Stimulated activated CD4-positive, alpha-beta T cell treated with anti-CD3 and anti-CD28 coated beads, Interleukin-4, amount 100 ng/mL, for 48 hours (primary cell): ENCODE measurements around the gene HOXC4.
"Not testable (repeated sequence)": the region's sequence is repeated elsewhere in the genome, so short reads cannot be mapped to it uniquely, and the experiment has no call there.

Experiments
- DNase-seq, 2 donors: peaks; one replicate each; pipeline ENCODE4 v3.0.0-alpha.2; 2020; ENCODE audit warnings: low read depth in 2 of 2

HOXC4 gene

DNA sequence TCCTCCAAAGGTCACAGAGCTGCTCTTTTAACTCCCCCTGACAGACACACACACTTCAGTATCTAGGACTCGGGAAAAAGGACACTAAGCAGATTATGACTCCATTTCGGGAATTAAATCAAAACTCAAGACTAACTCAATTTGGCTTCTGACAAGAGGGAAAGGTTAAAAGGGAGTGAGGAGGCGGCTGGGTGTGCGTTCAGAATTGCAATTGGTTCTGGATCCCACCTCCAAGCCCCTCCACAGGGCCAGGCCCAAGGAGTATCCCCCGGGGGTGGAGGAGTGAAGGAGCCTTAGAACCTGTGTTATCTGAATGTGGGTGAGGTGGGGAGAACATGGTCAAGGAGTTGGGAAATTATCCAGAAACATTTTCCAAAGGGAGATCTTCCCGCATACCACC lies 35.8 kb downstream of the HOXC4 start:
- not testable (repeated sequence) for DNase-seq

DNA sequence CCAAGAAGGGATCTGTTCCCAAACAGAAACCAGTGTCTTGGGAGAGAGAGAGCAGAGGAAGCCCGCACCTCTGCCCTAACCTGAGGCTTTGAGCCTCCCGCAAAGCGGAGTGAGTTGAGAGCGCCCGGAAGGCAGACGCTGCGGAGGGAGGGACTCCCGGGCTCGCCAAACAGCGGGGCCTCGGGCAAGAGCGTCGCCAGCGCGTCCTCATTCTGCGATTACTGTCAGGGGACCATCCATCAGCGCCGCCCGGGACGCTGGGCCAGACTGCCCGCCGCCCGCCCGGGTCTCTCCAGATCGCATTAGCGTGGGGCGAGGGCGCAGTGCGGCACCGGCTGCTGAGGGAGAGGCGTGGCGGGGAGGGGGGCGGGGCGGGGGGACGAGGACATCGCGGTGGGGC lies 36.7 kb downstream of the HOXC4 start:
- not testable (repeated sequence) for DNase-seq

- not testable (repeated sequence) for DNase-seq
Measured at GRCh38 chr12:54092943-54093342, 39.3 kb downstream of the HOXC4 start.

DNA sequence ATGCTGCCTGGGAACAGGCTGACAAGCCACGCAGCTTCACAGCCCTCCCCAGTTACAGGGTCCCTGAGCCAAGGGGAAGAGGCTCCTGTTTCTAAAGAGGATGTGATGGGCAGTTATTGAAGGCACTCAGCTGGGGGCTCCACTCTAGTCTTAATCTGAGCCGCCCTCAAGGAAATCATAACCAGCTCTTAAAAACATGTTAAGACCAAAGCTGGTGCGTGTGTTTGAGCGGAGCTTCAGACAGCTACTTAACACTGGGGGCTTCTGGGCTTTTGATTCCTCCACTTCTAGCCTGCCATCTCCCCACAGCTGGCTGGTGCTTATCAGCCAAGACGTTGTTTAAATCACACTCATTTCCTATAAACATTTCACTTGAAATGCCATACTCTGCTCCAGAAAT lies 42.3 kb downstream of the HOXC4 start:
- DNase-seq, result not testable (repeated sequence)

DNA sequence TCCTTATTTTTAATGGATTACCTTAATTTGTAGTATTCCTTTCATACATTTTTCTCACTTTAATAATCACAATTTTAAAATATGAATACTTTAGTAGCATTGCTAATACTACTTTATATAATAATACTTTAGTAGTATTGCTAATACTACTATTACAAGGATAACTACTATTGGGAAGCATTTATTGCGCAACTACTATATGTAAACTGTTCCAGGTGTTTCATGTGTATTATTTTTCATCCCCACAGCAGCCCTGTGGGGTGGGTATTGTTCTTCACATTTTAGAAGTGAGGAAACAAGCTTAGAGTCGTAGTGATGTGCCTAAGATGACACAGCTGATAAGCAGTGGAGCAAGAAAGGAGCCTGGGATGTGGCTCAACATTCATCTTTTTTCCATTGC lies 45.0 kb downstream of the HOXC4 start:
- not testable (repeated sequence) for DNase-seq

DNA sequence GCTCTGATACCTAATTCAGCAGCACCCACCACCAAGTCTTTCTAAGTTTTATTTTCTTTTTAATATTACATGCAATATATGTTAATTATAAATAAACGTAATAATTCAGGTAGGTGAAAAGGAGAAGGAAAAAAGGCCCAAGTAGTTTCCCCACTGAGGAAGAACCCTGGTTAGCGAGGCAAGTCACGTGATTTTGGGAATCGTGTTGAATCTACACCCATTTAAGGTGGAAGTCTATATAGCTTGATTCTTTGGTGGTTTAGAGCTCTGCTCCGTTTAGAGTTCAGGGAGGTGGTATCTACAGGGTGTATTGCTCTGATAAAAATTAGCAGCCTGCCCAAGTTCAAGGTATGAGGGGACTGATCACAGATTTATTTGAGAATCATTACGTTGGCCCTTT lies 47.0 kb downstream of the HOXC4 start:
- not testable (repeated sequence) for DNase-seq

DNA sequence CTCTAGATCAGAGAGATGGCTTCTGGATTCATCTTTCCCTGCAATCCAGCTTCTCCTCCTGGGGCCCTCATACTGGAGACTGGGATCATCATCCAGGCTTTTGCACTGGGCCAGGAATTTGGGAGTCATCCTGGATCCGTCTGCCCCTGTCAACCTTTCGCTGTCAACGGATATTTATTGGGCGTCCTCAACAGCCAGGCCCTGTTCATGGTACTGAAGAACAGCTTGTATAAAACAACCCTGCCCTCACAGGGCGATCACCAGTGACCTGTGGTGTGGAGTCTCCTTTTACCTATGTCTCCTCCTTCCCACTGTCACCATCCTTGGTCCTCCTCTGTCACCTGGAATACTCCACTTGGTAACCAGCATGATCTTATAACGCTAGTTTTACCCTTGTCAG lies 48.6 kb downstream of the HOXC4 start:
- not testable (repeated sequence) for DNase-seq

- not testable (repeated sequence) for DNase-seq
Measured at GRCh38 chr12:54103827-54104226, 50.2 kb downstream of the HOXC4 start.
